Measurements from ENCODE around the gene CCDC6. TPM values are rescaled to one million over a fixed set of nuclear protein-coding genes. Genes with fewer than 3 reads are reported as not detected.
"Not testable (repeated sequence)": the region's sequence is repeated elsewhere in the genome, so short reads cannot be mapped to it uniquely, and the experiment has no call there.

Gene CCDC6
- total RNA-seq, 2 donors from 2014 or later = 34.4 to 49.1 TPM

GRCh38 chr10:59744156-59744555, 162.2 kb downstream of the CCDC6 start:
- peaks cover 12% of the 10 kb centered on the region for H3K27me3 Mint-ChIP-seq
- H3K4me1 Mint-ChIP-seq; H3K4me3 Mint-ChIP-seq; H3K9me3 Mint-ChIP-seq; ATAC-seq (replicated peaks); H3K36me3 Mint-ChIP-seq (ENCODE audit: low read depth); H3K27ac Mint-ChIP-seq: not testable (repeated sequence)

DNA sequence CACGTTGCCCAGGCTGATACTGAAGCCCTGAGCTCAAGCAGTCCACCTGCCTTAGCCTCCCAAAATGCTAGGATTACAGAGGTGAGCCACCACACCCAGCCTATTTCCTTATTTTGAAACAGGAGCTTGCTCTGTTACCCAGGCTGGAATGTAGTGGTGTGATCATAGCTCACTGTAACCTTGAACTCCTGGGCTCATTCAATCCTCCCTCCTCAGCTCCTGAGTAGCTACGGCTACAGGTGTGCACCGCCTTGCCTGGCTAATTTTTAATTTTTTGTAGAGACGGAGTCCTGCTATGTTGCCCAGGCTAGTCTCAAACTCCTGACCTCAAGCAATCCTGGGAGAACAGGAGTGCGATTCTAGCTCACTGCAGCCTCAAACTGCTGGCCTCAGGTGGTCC, 164.8 kb downstream of the CCDC6 start:
- H3K4me1 Mint-ChIP-seq = no peaks in the 10 kb centered on the region
- no peak for ATAC-seq (replicated peaks)
- no peaks in the 10 kb centered on the region for H3K9me3 Mint-ChIP-seq
- H3K27me3 Mint-ChIP-seq = peaks cover 4% of the 10 kb centered on the region
- no peak overlapping the region for H3K27ac Mint-ChIP-seq
- no peaks in the 10 kb centered on the region for H3K36me3 Mint-ChIP-seq (ENCODE audit: low read depth)
- no peak overlapping the region for H3K4me3 Mint-ChIP-seq

GRCh38 chr10:59741048-59741447, 165.3 kb downstream of the CCDC6 start:
- ATAC-seq (replicated peaks) = no peak
- peaks cover 4% of the 10 kb centered on the region for H3K27me3 Mint-ChIP-seq
- no peak overlapping the region for H3K4me3 Mint-ChIP-seq
- no peaks in the 10 kb centered on the region for H3K9me3 Mint-ChIP-seq
- no peak overlapping the region for H3K27ac Mint-ChIP-seq
- H3K36me3 Mint-ChIP-seq (ENCODE audit: low read depth) = no peaks in the 10 kb centered on the region
- H3K4me1 Mint-ChIP-seq = no peaks in the 10 kb centered on the region

Other genes starting within 250 kb of the CCDC6 start
- gene SLC16A9, start 196.7 kb downstream of the CCDC6 start, total RNA-seq = 1 to 10 TPM in 1 of 2 donors, under 1 TPM in 1; 0.42 to 2.2 TPM
- gene MRLN, start 153.1 kb downstream of the CCDC6 start, total RNA-seq = under 1 TPM in 1 of 2 donors, not detected in 1; 0.74 TPM

Measured in activated T-helper 17 cell treated with anti-CD3 and anti-CD28 coated beads, Interleukin-2, amount 50 U/mL, for 72 hours (primary cell).